Epithelial cell of proximal tubule (primary cell): ENCODE measurements around the gene ARHGAP9. TPM values are rescaled to one million over a fixed set of nuclear protein-coding genes. Genes with fewer than 3 reads are reported as not detected.
"Not testable (repeated sequence)": the region's sequence is repeated elsewhere in the genome, so short reads cannot be mapped to it uniquely, and the experiment has no call there.

Experiments
- DNase-seq: peaks from one replicate; pipeline ENCODE4 v3.0.0-alpha.2; 2011; ENCODE audit warnings: low read depth
- H3K4me3 ChIP-seq: 2 replicates; pipeline ENCODE4 v1.5.1; 2011; ENCODE audit warnings: low read depth, mild to moderate bottlenecking, low read length
- total RNA-seq: library from RNA; depleted of rRNA; stranded (reverse); fragments of >200 nt; gene quantifications from 2 replicates; pipeline ENCODE4 v1.2.3, GENCODE V29; 2015
- TF ChIP-seq, protein P1 (sequence below): conservative IDR thresholded peaks from 2 replicates; pipeline ENCODE4 v1.5.1; 2012; ENCODE audit warnings: low read depth, mild to moderate bottlenecking, low read length

The ARHGAP9 gene
- total RNA-seq, 1 donor from 2014 or later: 0.29 TPM

DNA sequence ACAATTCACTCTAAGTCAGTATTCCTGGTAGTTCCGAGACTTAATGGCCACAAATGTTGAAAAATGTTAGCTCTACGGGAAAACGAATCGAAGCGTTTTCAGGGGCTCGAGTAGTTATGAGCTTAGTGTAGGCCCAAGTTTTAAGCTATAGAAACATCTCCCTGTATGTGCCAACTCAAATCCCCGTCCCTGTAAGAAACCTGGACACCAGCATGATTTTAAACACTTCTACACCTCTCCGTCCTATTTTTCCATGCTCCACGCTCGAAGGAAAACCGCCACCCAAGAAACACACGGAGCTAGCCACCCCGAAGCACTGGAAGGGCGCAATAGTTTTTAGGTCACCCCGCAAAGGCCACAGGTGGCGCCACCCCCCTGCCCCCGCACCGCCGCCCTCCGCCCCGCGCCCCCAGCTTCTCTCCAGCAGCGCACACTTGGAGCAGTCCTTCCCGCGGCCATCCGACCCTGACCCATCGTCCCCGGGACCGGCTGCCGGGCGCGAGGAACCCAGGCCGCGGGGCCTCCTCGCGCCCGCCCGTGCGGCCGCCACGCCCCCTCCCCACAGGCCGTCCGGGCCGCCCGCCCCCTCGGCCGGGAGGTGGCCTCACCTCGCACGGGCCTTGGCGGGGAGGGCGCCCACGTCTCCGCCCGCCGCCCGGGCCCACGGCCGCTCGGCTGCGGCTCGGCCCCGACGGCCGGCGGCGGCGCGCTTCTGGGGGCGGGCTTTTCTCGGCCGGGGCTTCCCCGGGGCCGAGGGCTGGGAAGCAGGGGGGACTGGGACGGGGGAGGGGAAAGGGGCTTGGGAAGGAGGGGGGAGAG, 49.3 kb downstream of the ARHGAP9 start:
- DNase-seq: no peak
- peak overlapping the region; percentile 79 for H3K4me3 ChIP-seq
- TF ChIP-seq, protein P1, sequence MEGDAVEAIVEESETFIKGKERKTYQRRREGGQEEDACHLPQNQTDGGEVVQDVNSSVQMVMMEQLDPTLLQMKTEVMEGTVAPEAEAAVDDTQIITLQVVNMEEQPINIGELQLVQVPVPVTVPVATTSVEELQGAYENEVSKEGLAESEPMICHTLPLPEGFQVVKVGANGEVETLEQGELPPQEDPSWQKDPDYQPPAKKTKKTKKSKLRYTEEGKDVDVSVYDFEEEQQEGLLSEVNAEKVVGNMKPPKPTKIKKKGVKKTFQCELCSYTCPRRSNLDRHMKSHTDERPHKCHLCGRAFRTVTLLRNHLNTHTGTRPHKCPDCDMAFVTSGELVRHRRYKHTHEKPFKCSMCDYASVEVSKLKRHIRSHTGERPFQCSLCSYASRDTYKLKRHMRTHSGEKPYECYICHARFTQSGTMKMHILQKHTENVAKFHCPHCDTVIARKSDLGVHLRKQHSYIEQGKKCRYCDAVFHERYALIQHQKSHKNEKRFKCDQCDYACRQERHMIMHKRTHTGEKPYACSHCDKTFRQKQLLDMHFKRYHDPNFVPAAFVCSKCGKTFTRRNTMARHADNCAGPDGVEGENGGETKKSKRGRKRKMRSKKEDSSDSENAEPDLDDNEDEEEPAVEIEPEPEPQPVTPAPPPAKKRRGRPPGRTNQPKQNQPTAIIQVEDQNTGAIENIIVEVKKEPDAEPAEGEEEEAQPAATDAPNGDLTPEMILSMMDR: no peak

GRCh38 chr12:57429473-57430111, 50.1 kb downstream of the ARHGAP9 start:
- TF ChIP-seq, protein P1: no peak
- peak overlapping the region; percentile 79 for H3K4me3 ChIP-seq
- no peak for DNase-seq

GRCh38 chr12:57428965-57429364, 50.7 kb downstream of the ARHGAP9 start:
- TF ChIP-seq, protein P1: no peak
- H3K4me3 ChIP-seq: no peak overlapping the region
- DNase-seq: no peak

DNA sequence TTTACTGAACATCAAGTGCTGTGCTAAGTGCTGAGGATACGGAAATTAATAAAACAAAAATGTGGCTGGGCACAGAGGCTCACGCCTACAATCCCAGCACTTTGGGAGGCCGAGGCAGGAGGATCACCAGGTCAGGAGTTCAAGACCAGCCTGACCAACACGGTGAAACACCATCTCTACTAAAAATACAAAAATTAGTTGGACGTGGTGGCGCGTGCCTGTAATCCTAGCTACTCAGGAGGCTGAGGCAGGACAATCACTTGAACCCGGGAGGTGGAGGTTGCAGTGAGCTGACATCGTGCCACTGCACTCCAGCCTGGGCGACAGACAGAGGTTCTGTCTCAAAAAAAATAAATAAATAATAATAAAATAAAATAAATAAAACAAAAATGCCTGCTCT, 52.7 kb downstream of the ARHGAP9 start:
- not testable (repeated sequence) for H3K4me3 ChIP-seq, DNase-seq

Other genes with a start within 250 kb of the ARHGAP9 start
- not detected in 2 replicates for gene STAC3, start 228.7 kb downstream of the ARHGAP9 start, total RNA-seq
- 10.5 and 12.5 TPM in 2 replicates for gene R3HDM2, start 48.8 kb downstream of the ARHGAP9 start, total RNA-seq
- gene INHBC, start 45.1 kb downstream of the ARHGAP9 start, total RNA-seq: not detected in 2 replicates
- gene INHBE, start 24.6 kb downstream of the ARHGAP9 start, total RNA-seq: 0.29 TPM in 1 of 2 replicates, not detected in the other
- gene GLI1, start 20.1 kb downstream of the ARHGAP9 start, total RNA-seq: 0.51 TPM in 1 of 2 replicates, not detected in the other
- gene MARS1, start 8.2 kb upstream of the ARHGAP9 start, total RNA-seq: 107 and 151 TPM in 2 replicates
- gene DDIT3, start 40.6 kb upstream of the ARHGAP9 start, total RNA-seq: 13.5 and 20.2 TPM in 2 replicates
- gene MBD6, start 43.0 kb upstream of the ARHGAP9 start, total RNA-seq: 3.5 and 6.3 TPM in 2 replicates
- gene DCTN2, start 67.3 kb upstream of the ARHGAP9 start, total RNA-seq: 140 and 202 TPM in 2 replicates
- 0.46 and 0.51 TPM in 2 replicates for gene KIF5A, start 70.2 kb upstream of the ARHGAP9 start, total RNA-seq
- gene PIP4K2C, start 111.3 kb upstream of the ARHGAP9 start, total RNA-seq: 34.2 and 46.6 TPM in 2 replicates
- 8.0 and 8.1 TPM in 2 replicates for gene DTX3, start 125.0 kb upstream of the ARHGAP9 start, total RNA-seq
- gene ARHGEF25, start 131.6 kb upstream of the ARHGAP9 start, total RNA-seq: 1.3 and 6.2 TPM in 2 replicates
- 0.14 and 0.69 TPM in 2 replicates for gene B4GALNT1, start 153.3 kb upstream of the ARHGAP9 start, total RNA-seq
- gene OS9, start 214.3 kb upstream of the ARHGAP9 start, total RNA-seq: 92.7 and 101 TPM in 2 replicates